Measurements from ENCODE around the gene MICU2. TPM values are rescaled to one million over a fixed set of nuclear protein-coding genes. Genes with fewer than 3 reads are reported as not detected.

The MICU2 gene
- total RNA-seq, 2 experiments from 2014 or later, result 37.5 to 51.3 TPM

DNA sequence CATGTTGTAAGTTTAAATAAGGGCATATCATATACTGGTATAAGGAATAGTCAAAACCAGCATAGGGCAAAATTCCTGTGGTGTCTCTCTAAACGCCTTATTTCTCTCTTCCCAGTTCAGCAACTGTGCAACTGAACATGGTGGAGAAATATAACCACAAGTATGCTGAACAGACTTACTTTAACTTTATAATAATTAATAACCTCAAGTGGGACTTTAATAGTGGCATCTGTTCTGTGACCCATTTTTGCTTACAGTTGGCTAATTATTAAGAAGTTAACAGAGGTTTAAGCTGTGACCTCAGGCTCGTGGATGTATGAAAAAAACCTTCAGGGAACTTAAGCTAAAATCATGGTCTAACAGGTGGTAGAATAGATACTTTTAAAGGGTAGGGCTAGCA, 54.3 kb downstream of the MICU2 start:
- no TSS peak for BruUV-seq (replicated peaks)
- POLR2A ChIA-PET, result interaction anchor here (0.6 to 1.1 kb wide), 2 partner anchors 9 to 13 kb away, joined by 3 to 5 read pairs; no protein-coding TSS in a partner anchor
- H3K79me2 ChIP-seq (ENCODE audit: insufficient read depth, low read depth, low read length), result no peaks in the 10 kb centered on the region

DNA sequence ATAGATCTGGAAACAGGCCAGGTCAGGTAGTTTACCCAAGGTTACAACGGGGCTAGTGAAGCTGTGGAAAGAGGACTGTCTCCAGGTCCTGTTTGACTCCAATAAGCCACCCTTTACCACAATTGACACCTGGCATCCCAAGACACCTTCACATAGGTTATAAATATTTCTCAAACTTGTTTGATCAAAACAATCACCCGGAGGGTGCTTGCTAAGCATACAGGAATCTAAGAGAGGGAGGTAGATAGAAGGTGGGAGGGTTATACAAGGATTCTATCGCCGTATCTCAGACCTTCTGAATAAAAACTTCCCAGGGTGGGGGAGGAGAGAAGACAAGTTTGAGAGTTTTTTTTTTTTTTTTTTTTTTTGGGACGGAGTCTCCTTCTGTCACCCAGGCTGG, 55.4 kb downstream of the MICU2 start:
- ChIA-PET POLR2A (interaction anchor here (1.2 kb wide), 1 partner anchor 12 kb away, joined by 6 read pairs; no protein-coding TSS in a partner anchor), CTCF (ENCODE audit: unreplicated experiment) (no interaction called here)
- no TSS peak for BruUV-seq (replicated peaks)
- Histone ChIP-seq H3K4me3 (ENCODE audit: low read depth, low read length, poor library complexity, severe bottlenecking) (no peak overlapping the region), H3K36me3 (ENCODE audit: insufficient read depth, low read length) (peaks cover 10% of the 10 kb centered on the region; the same call in 1 of the 2 replicates), H3K4me2 (ENCODE audit: low read length) (no peak overlapping the region), H3K4me1 (ENCODE audit: insufficient read depth, low read length, poor library complexity, severe bottlenecking) (no peaks in the 10 kb centered on the region), H3K79me2 (ENCODE audit: insufficient read depth, low read depth, low read length) (no peaks in the 10 kb centered on the region), H4K20me1 (ENCODE audit: insufficient read depth, low read length) (no peaks in the 10 kb centered on the region), H2AFZ (ENCODE audit: low read length) (no peak overlapping the region), H3K9me3 (ENCODE audit: low read length) (no peaks in the 10 kb centered on the region), H3K27ac (ENCODE audit: low read depth, low read length, poor library complexity, severe bottlenecking) (no peak overlapping the region), H3K9me2 (ENCODE audit: insufficient read depth, low read length) (no peaks in the 10 kb centered on the region)
- TF ChIP-seq EZH2phosphoT487 (IDR thresholded peaks at IDR 0.05; ENCODE audit: borderline replicate concordance, low read depth, low read length), result no peak
- TF ChIP-seq, protein P1, sequence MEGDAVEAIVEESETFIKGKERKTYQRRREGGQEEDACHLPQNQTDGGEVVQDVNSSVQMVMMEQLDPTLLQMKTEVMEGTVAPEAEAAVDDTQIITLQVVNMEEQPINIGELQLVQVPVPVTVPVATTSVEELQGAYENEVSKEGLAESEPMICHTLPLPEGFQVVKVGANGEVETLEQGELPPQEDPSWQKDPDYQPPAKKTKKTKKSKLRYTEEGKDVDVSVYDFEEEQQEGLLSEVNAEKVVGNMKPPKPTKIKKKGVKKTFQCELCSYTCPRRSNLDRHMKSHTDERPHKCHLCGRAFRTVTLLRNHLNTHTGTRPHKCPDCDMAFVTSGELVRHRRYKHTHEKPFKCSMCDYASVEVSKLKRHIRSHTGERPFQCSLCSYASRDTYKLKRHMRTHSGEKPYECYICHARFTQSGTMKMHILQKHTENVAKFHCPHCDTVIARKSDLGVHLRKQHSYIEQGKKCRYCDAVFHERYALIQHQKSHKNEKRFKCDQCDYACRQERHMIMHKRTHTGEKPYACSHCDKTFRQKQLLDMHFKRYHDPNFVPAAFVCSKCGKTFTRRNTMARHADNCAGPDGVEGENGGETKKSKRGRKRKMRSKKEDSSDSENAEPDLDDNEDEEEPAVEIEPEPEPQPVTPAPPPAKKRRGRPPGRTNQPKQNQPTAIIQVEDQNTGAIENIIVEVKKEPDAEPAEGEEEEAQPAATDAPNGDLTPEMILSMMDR (conservative IDR thresholded peaks at IDR 0.05; ENCODE audit: low read length), result no peak
- DNase-seq (ENCODE audit: low spot score), result no peak
- intact Hi-C loops (cut with micrococcal nuclease; ENCODE audit: unreplicated experiment), result no loop called here

More for the DNA sequence above, 54.3 kb downstream of the MICU2 start:
- H4K20me1 ChIP-seq (ENCODE audit: insufficient read depth, low read length), result no peaks in the 10 kb centered on the region
- no peak for DNase-seq (ENCODE audit: low spot score)
- H2AFZ ChIP-seq (ENCODE audit: low read length), result no peak overlapping the region
- peaks cover 10% of the 10 kb centered on the region; the same call in 1 of the 2 replicates for H3K36me3 ChIP-seq (ENCODE audit: insufficient read depth, low read length)
- no peak for TF ChIP-seq EZH2phosphoT487 (IDR thresholded peaks at IDR 0.05; ENCODE audit: borderline replicate concordance, low read depth, low read length)
- TF ChIP-seq, protein P1 (conservative IDR thresholded peaks at IDR 0.05; ENCODE audit: low read length), result no peak
- H3K27ac ChIP-seq (ENCODE audit: low read depth, low read length, poor library complexity, severe bottlenecking), result no peak overlapping the region
- CTCF ChIA-PET (ENCODE audit: unreplicated experiment), result interaction anchor here (0.6 kb wide), 1 partner anchor 8 kb away, joined by 4 read pairs; no protein-coding TSS in a partner anchor
- H3K9me2 ChIP-seq (ENCODE audit: insufficient read depth, low read length), result no peaks in the 10 kb centered on the region
- no peak overlapping the region for H3K4me2 ChIP-seq (ENCODE audit: low read length)
- no peaks in the 10 kb centered on the region for H3K9me3 ChIP-seq (ENCODE audit: low read length)
- H3K4me1 ChIP-seq (ENCODE audit: insufficient read depth, low read length, poor library complexity, severe bottlenecking), result no peaks in the 10 kb centered on the region
- H3K4me3 ChIP-seq (ENCODE audit: low read depth, low read length, poor library complexity, severe bottlenecking), result no peak overlapping the region
- intact Hi-C loops (cut with micrococcal nuclease; ENCODE audit: unreplicated experiment), result no loop called here

DNA sequence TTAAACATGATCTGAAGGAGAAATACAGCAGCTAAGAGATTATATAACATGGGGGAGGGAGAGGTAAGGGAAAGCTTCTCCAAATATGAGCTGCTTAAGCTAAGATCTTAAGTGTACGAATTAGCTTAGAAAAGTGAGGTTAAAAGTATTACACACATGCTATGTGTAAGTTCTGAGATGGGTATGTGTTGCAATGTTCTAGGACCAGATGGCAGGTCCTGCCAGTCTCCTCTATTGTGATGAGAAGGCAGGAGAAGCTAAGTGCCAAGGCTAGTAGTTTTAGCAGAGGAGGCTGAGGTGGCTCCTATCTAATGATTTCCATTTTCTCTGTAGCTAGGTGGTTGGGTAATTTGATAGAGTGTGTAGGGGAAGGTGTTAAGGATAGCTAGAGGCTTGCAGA, 57.6 kb downstream of the MICU2 start:
- POLR2A ChIA-PET, result interaction anchor here (0.6 to 1.2 kb wide), 8 partner anchors 9 to 294 kb away, joined by 3 to 5 read pairs (median 3); no protein-coding TSS in a partner anchor
- Histone ChIP-seq H2AFZ (ENCODE audit: low read length) (no peak overlapping the region), H3K79me2 (ENCODE audit: insufficient read depth, low read depth, low read length) (0 out of 2 replicates have a peak, but pooled peaks cover 3% of the 10 kb centered on the region), H3K9me2 (ENCODE audit: insufficient read depth, low read length) (no peaks in the 10 kb centered on the region), H3K36me3 (ENCODE audit: insufficient read depth, low read length) (peaks cover 10% of the 10 kb centered on the region; the same call in 1 of the 2 replicates), H4K20me1 (ENCODE audit: insufficient read depth, low read length) (no peaks in the 10 kb centered on the region), H3K4me3 (ENCODE audit: low read depth, low read length, poor library complexity, severe bottlenecking) (no peak overlapping the region), H3K4me1 (ENCODE audit: insufficient read depth, low read length, poor library complexity, severe bottlenecking) (no peaks in the 10 kb centered on the region), H3K9me3 (ENCODE audit: low read length) (no peaks in the 10 kb centered on the region), H3K27ac (ENCODE audit: low read depth, low read length, poor library complexity, severe bottlenecking) (no peak overlapping the region), H3K4me2 (ENCODE audit: low read length) (no peak overlapping the region)
- CTCF ChIA-PET (ENCODE audit: unreplicated experiment), result no interaction called here
- BruUV-seq (replicated peaks), result no TSS peak
- intact Hi-C loops (cut with micrococcal nuclease; ENCODE audit: unreplicated experiment), result no loop called here
- no peak for DNase-seq (ENCODE audit: low spot score)
- no peak for TF ChIP-seq EZH2phosphoT487 (IDR thresholded peaks at IDR 0.05; ENCODE audit: borderline replicate concordance, low read depth, low read length)
- TF ChIP-seq, protein P1 (conservative IDR thresholded peaks at IDR 0.05; ENCODE audit: low read length), result no peak

Data from OCI-LY7 (cell line).